Measurements from ENCODE around the gene NDP. TPM values are rescaled to one million over a fixed set of nuclear protein-coding genes. Genes with fewer than 3 reads are reported as not detected.

NDP gene
- total RNA-seq, 1 donor from 2014 or later, result not detected

GRCh38 chrX:43963726-43964125 is 9.5 kb downstream of the NDP start:
- no peaks in the 10 kb centered on the region for H3K36me3 ChIP-seq
- TF ChIP-seq, protein P1, sequence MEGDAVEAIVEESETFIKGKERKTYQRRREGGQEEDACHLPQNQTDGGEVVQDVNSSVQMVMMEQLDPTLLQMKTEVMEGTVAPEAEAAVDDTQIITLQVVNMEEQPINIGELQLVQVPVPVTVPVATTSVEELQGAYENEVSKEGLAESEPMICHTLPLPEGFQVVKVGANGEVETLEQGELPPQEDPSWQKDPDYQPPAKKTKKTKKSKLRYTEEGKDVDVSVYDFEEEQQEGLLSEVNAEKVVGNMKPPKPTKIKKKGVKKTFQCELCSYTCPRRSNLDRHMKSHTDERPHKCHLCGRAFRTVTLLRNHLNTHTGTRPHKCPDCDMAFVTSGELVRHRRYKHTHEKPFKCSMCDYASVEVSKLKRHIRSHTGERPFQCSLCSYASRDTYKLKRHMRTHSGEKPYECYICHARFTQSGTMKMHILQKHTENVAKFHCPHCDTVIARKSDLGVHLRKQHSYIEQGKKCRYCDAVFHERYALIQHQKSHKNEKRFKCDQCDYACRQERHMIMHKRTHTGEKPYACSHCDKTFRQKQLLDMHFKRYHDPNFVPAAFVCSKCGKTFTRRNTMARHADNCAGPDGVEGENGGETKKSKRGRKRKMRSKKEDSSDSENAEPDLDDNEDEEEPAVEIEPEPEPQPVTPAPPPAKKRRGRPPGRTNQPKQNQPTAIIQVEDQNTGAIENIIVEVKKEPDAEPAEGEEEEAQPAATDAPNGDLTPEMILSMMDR (IDR thresholded peaks at IDR 0.05; ENCODE audit: borderline replicate concordance), result no peak
- no peak for DNase-seq
- no peak overlapping the region for H3K27ac ChIP-seq (replicated peaks)
- peaks cover 4% of the 10 kb centered on the region for H3K9me3 ChIP-seq (replicated peaks)
- intact Hi-C loops (cut with micrococcal nuclease), result no loop called here
- H3K27me3 ChIP-seq (ENCODE audit: low read depth), result no peaks in the 10 kb centered on the region
- no peak overlapping the region for H3K4me3 ChIP-seq
- no peaks in the 10 kb centered on the region for H3K4me1 ChIP-seq

DNA sequence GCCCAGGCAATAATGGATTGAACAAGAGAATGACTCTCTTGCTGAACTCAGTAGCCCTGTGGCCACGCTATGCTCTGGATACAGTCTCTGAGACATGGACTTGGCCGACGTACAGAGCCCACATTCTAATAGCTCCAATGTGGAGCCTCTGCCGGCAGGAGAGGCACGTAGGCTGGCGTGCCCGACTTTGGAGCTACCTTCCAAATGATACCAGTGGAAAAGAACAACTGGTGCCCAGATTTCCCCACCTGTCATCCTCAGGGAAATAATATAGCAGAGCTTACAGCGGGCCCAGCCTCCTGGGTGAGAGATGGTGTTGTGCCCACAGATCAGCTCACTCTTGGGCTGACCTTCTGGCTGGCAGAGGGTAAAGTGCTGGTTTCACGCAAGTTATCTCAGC is 10.6 kb downstream of the NDP start:
- Histone ChIP-seq H3K27ac (replicated peaks) (no peak overlapping the region), H3K27me3 (ENCODE audit: low read depth) (no peaks in the 10 kb centered on the region), H3K36me3 (no peaks in the 10 kb centered on the region), H3K4me3 (no peak overlapping the region), H3K4me1 (no peaks in the 10 kb centered on the region), H3K9me3 (replicated peaks) (peaks cover 4% of the 10 kb centered on the region)
- TF ChIP-seq, protein P1 (IDR thresholded peaks at IDR 0.05; ENCODE audit: borderline replicate concordance), result no peak
- intact Hi-C loops (cut with micrococcal nuclease), result no loop called here
- no peak for DNase-seq

- intact Hi-C loops (cut with micrococcal nuclease), result no loop called here
- TF ChIP-seq, protein P1 (IDR thresholded peaks at IDR 0.05; ENCODE audit: borderline replicate concordance), result no peak
- Histone ChIP-seq H3K4me1 (no peaks in the 10 kb centered on the region), H3K36me3 (no peaks in the 10 kb centered on the region), H3K4me3 (no peak overlapping the region), H3K27me3 (ENCODE audit: low read depth) (no peaks in the 10 kb centered on the region), H3K9me3 (replicated peaks) (peaks cover 4% of the 10 kb centered on the region), H3K27ac (replicated peaks) (no peak overlapping the region)
- no peak for DNase-seq
Measured at GRCh38 chrX:43961699-43962098, 11.5 kb downstream of the NDP start.

DNA sequence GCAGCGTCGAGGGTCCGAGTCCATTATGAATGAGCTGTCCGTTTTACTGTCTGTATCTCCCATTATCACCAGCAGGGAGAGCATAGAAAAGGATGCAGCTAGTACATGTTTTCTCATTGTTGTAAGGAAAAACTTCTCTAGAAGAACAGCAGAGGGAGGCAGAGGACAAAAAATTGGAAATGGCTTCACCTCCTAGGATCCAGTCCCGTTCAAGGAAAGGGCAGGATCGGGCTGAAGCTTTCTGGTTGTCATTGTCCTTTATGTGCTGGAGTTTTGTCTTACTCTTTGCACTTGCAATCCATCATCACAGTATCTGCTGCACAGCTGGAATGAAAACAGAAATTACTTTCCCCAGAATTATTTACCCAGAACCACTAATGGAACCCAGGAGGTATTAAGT is 14.7 kb downstream of the NDP start:
- no peaks in the 10 kb centered on the region for H3K36me3 ChIP-seq
- intact Hi-C loops (cut with micrococcal nuclease), result no loop called here
- no peaks in the 10 kb centered on the region for H3K4me1 ChIP-seq
- H3K4me3 ChIP-seq, result no peak overlapping the region
- no peak overlapping the region for H3K27ac ChIP-seq (replicated peaks)
- TF ChIP-seq, protein P1 (IDR thresholded peaks at IDR 0.05; ENCODE audit: borderline replicate concordance), result peak; percentile 73
- H3K27me3 ChIP-seq (ENCODE audit: low read depth), result no peaks in the 10 kb centered on the region
- DNase-seq, result no peak
- H3K9me3 ChIP-seq (replicated peaks), result peaks cover 4% of the 10 kb centered on the region

- no peaks in the 10 kb centered on the region for H3K9me3 ChIP-seq (replicated peaks)
Measured at GRCh38 chrX:43956034-43956433, 17.2 kb downstream of the NDP start.

More at GRCh38 chrX:43956034-43956433, 17.2 kb downstream of the NDP start:
- H3K36me3 ChIP-seq, result no peaks in the 10 kb centered on the region
- intact Hi-C loops (cut with micrococcal nuclease), result no loop called here
- TF ChIP-seq, protein P1 (IDR thresholded peaks at IDR 0.05; ENCODE audit: borderline replicate concordance), result no peak
- no peaks in the 10 kb centered on the region for H3K27me3 ChIP-seq (ENCODE audit: low read depth)
- no peak for DNase-seq
- H3K4me3 ChIP-seq, result no peak overlapping the region
- H3K27ac ChIP-seq (replicated peaks), result no peak overlapping the region
- no peaks in the 10 kb centered on the region for H3K4me1 ChIP-seq
